HEK293 (cell line): ENCODE data around the gene PWWP2B.

Experiments
- EGR2 ChIP-seq: fragments of 450-650 bp; formaldehyde crosslinking; IDR thresholded peaks from 2 replicates; pipeline ENCODE4 v1.5.1; 2016; ENCODE audit warnings: low read depth, missing biosample characterization, missing genetic modification characterization
- GLIS1 ChIP-seq: fragments of 450-650 bp; formaldehyde crosslinking; IDR thresholded peaks from 2 replicates; pipeline ENCODE4 v1.5.1; 2016; ENCODE audit warnings: missing biosample characterization, missing genetic modification characterization
- MYNN ChIP-seq: fragments of 450-650 bp; formaldehyde crosslinking; IDR thresholded peaks from 2 replicates; pipeline ENCODE4 v1.5.1; 2016; ENCODE audit warnings: missing biosample characterization, missing genetic modification characterization, borderline replicate concordance
- SP7 ChIP-seq: fragments of 450-650 bp; formaldehyde crosslinking; IDR thresholded peaks from 2 replicates; pipeline ENCODE4 v1.5.1; 2016; ENCODE audit warnings: missing biosample characterization, missing genetic modification characterization
- ZBTB20 ChIP-seq: fragments of 450-650 bp; formaldehyde crosslinking; IDR thresholded peaks from 2 replicates; pipeline ENCODE4 v1.5.1; 2016; ENCODE audit warnings: missing biosample characterization, missing genetic modification characterization
- ZBTB48 ChIP-seq: fragments of 450-650 bp; formaldehyde crosslinking; IDR thresholded peaks from 2 replicates; pipeline ENCODE4 v1.5.1; 2016; ENCODE audit warnings: missing biosample characterization, missing genetic modification characterization
- ZFP37 ChIP-seq: fragments of 450-650 bp; formaldehyde crosslinking; IDR thresholded peaks from 2 replicates; pipeline ENCODE4 v1.5.1; 2016; ENCODE audit warnings: missing biosample characterization, missing genetic modification characterization
- ZIC2 ChIP-seq: fragments of 450-650 bp; formaldehyde crosslinking; IDR thresholded peaks from 2 replicates; pipeline ENCODE4 v1.5.1; 2016; ENCODE audit warnings: missing biosample characterization, missing genetic modification characterization
- ZNF114 ChIP-seq: fragments of 450-650 bp; formaldehyde crosslinking; IDR thresholded peaks from 2 replicates; pipeline ENCODE4 v1.5.0; 2017; ENCODE audit warnings: missing biosample characterization, missing genetic modification characterization
- ZNF169 ChIP-seq: fragments of 450-650 bp; formaldehyde crosslinking; IDR thresholded peaks from 2 replicates; pipeline ENCODE4 v1.5.1; 2016; ENCODE audit warnings: missing biosample characterization, missing genetic modification characterization
- ZNF266 ChIP-seq: fragments of 450-650 bp; formaldehyde crosslinking; IDR thresholded peaks from 2 replicates; pipeline ENCODE4 v1.5.1; 2016; ENCODE audit warnings: missing biosample characterization, missing genetic modification characterization, low read depth
- ZNF324 ChIP-seq: fragments of 450-650 bp; formaldehyde crosslinking; IDR thresholded peaks from 2 replicates; pipeline ENCODE4 v1.5.1; 2016; ENCODE audit warnings: missing biosample characterization, missing genetic modification characterization
- ZNF366 ChIP-seq: fragments of 450-650 bp; formaldehyde crosslinking; conservative IDR thresholded peaks from 2 replicates; pipeline ENCODE4 v1.5.1; 2016; ENCODE audit warnings: missing biosample characterization, missing genetic modification characterization
- ZNF433 ChIP-seq: fragments of 450-650 bp; formaldehyde crosslinking; IDR thresholded peaks from 2 replicates; pipeline ENCODE4 v1.5.1; 2016; ENCODE audit warnings: missing biosample characterization, missing genetic modification characterization, low read depth
- ZNF473 ChIP-seq: fragments of 450-650 bp; formaldehyde crosslinking; IDR thresholded peaks from 2 replicates; pipeline ENCODE4 v1.5.1; 2017; ENCODE audit warnings: missing biosample characterization, missing genetic modification characterization
- ZNF548 ChIP-seq: fragments of 450-650 bp; formaldehyde crosslinking; IDR thresholded peaks from 2 replicates; pipeline ENCODE4 v1.5.1; 2016; ENCODE audit warnings: missing biosample characterization, missing genetic modification characterization
- ZNF558 ChIP-seq: fragments of 450-650 bp; formaldehyde crosslinking; IDR thresholded peaks from 2 replicates; pipeline ENCODE4 v1.5.1; 2016; ENCODE audit warnings: missing biosample characterization, missing genetic modification characterization
- ZNF596 ChIP-seq: fragments of 450-650 bp; IDR thresholded peaks from 2 replicates; pipeline ENCODE4 v1.5.0; 2018; ENCODE audit warnings: missing biosample characterization, mild to moderate bottlenecking, missing genetic modification characterization, moderate library complexity
- ZNF677 ChIP-seq: fragments of 450-650 bp; IDR thresholded peaks from 2 replicates; pipeline ENCODE4 v1.5.0; 2018; ENCODE audit warnings: missing biosample characterization, mild to moderate bottlenecking, missing genetic modification characterization, moderate library complexity
- ZNF843 ChIP-seq: fragments of 450-650 bp; formaldehyde crosslinking; IDR thresholded peaks from 2 replicates; pipeline ENCODE4 v1.5.1; 2016; ENCODE audit warnings: missing biosample characterization, missing genetic modification characterization
- ZSCAN30 ChIP-seq: fragments of 450-650 bp; IDR thresholded peaks from 2 replicates; pipeline ENCODE4 v1.5.1; 2018; ENCODE audit warnings: missing biosample characterization, mild to moderate bottlenecking, missing genetic modification characterization, moderate library complexity
- TF ChIP-seq, protein P1 (sequence below): fragments of 450-650 bp; IDR thresholded peaks from 2 replicates; pipeline ENCODE4 v1.5.1; 2018; ENCODE audit warnings: missing biosample characterization, missing genetic modification characterization
- TF ChIP-seq, protein P2 (sequence below): fragments of 450-650 bp; IDR thresholded peaks from 2 replicates; pipeline ENCODE4 v1.5.1; 2018; ENCODE audit warnings: missing biosample characterization, mild to moderate bottlenecking, missing genetic modification characterization
- TF ChIP-seq, protein P3 (sequence below): fragments of 450-650 bp; formaldehyde crosslinking; IDR thresholded peaks from 2 replicates; pipeline ENCODE4 v1.5.1; 2016; ENCODE audit warnings: missing biosample characterization, missing genetic modification characterization
- TF ChIP-seq, protein P4 (sequence below): fragments of 450-650 bp; formaldehyde crosslinking; optimal IDR thresholded peaks from 2 replicates; pipeline ENCODE3; 2016; ENCODE audit warnings: missing biosample characterization, mild to moderate bottlenecking, missing genetic modification characterization
- TF ChIP-seq, protein P5 (sequence below): fragments of 450-650 bp; formaldehyde crosslinking; IDR thresholded peaks from 2 replicates; pipeline ENCODE4 v1.5.1; 2016; ENCODE audit warnings: missing biosample characterization, missing genetic modification characterization
- TF ChIP-seq, protein P6 (sequence below): fragments of 450-650 bp; formaldehyde crosslinking; IDR thresholded peaks from 2 replicates; pipeline ENCODE4 v1.5.1; 2016; ENCODE audit warnings: missing biosample characterization, missing genetic modification characterization
- TF ChIP-seq, protein P7 (sequence below): fragments of 450-650 bp; formaldehyde crosslinking; IDR thresholded peaks from 2 replicates; pipeline ENCODE4 v1.5.1; 2016; ENCODE audit warnings: missing biosample characterization, missing genetic modification characterization

The PWWP2B gene

DNA sequence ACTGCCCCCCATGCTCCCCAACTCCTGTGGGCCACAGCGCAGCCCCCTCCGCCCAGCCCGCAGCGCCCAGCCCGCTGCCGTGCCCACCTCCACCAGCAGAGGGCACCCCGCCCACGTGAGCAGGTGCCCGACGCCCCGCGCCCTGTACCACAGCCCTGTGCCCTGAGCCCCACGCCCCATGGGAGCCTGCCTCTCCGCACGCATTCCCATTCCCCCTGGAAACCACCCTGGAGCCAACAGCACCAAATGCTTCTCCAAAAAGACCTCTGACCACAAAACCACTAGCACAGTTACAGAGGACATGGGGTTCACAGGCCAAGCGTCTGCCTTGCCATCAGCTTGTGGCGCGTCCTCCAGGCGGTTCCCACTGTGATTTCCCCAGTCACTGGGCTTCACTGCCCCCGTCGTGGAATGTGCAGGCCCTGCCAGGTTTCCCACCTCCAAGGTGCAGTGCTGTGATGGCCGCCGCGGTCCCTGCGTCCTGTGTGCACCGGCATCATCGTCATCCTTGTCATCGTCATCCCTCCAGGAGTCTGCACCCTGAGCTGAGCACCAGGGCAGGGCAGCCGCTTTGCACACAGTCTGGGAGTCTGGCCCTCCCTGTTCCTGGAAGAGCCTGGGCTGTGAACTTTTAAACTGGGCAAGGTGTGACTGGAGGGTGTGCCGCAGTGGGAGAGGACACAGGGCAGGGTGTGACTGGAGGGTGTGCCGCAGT, 61.7 kb downstream of the PWWP2B start (continued):
- TF ChIP-seq, protein P1, sequence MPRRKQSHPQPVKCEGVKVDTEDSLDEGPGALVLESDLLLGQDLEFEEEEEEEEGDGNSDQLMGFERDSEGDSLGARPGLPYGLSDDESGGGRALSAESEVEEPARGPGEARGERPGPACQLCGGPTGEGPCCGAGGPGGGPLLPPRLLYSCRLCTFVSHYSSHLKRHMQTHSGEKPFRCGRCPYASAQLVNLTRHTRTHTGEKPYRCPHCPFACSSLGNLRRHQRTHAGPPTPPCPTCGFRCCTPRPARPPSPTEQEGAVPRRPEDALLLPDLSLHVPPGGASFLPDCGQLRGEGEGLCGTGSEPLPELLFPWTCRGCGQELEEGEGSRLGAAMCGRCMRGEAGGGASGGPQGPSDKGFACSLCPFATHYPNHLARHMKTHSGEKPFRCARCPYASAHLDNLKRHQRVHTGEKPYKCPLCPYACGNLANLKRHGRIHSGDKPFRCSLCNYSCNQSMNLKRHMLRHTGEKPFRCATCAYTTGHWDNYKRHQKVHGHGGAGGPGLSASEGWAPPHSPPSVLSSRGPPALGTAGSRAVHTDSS: no peak
- no peak for TF ChIP-seq ZNF324
- TF ChIP-seq, protein P2, sequence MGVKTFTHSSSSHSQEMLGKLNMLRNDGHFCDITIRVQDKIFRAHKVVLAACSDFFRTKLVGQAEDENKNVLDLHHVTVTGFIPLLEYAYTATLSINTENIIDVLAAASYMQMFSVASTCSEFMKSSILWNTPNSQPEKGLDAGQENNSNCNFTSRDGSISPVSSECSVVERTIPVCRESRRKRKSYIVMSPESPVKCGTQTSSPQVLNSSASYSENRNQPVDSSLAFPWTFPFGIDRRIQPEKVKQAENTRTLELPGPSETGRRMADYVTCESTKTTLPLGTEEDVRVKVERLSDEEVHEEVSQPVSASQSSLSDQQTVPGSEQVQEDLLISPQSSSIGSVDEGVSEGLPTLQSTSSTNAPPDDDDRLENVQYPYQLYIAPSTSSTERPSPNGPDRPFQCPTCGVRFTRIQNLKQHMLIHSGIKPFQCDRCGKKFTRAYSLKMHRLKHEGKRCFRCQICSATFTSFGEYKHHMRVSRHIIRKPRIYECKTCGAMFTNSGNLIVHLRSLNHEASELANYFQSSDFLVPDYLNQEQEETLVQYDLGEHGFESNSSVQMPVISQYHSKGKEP (tag by site-specific recombination): no peak
- TF ChIP-seq, protein P3, sequence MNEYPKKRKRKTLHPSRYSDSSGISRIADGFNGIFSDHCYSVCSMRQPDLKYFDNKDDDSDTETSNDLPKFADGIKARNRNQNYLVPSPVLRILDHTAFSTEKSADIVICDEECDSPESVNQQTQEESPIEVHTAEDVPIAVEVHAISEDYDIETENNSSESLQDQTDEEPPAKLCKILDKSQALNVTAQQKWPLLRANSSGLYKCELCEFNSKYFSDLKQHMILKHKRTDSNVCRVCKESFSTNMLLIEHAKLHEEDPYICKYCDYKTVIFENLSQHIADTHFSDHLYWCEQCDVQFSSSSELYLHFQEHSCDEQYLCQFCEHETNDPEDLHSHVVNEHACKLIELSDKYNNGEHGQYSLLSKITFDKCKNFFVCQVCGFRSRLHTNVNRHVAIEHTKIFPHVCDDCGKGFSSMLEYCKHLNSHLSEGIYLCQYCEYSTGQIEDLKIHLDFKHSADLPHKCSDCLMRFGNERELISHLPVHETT: no peak
- TF ChIP-seq, protein P4, sequence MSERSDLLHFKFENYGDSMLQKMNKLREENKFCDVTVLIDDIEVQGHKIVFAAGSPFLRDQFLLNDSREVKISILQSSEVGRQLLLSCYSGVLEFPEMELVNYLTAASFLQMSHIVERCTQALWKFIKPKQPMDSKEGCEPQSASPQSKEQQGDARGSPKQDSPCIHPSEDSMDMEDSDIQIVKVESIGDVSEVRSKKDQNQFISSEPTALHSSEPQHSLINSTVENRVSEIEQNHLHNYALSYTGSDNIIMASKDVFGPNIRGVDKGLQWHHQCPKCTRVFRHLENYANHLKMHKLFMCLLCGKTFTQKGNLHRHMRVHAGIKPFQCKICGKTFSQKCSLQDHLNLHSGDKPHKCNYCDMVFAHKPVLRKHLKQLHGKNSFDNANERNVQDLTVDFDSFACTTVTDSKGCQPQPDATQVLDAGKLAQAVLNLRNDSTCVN (tag by site-specific recombination): peak; percentile 34
- peak; percentile 50 for TF ChIP-seq ZIC2
- TF ChIP-seq ZBTB20 (tag by site-specific recombination): peak; percentile 17; the same call in 1 of the 2 replicates
- TF ChIP-seq ZNF596 (tag by site-specific recombination): no peak
- TF ChIP-seq ZNF677 (tag by site-specific recombination): no peak
- no peak for TF ChIP-seq ZNF169 (tag by site-specific recombination)
- TF ChIP-seq ZNF114 (tag by site-specific recombination): no peak
- TF ChIP-seq ZNF266 (tag by site-specific recombination): no peak
- TF ChIP-seq MYNN: no peak
- TF ChIP-seq, protein P5, sequence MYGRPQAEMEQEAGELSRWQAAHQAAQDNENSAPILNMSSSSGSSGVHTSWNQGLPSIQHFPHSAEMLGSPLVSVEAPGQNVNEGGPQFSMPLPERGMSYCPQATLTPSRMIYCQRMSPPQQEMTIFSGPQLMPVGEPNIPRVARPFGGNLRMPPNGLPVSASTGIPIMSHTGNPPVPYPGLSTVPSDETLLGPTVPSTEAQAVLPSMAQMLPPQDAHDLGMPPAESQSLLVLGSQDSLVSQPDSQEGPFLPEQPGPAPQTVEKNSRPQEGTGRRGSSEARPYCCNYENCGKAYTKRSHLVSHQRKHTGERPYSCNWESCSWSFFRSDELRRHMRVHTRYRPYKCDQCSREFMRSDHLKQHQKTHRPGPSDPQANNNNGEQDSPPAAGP (tag by site-specific recombination): peak; percentile 4; the same call in 1 of the 2 replicates
- TF ChIP-seq GLIS1: peak; percentile 13; the same call in 1 of the 2 replicates
- TF ChIP-seq ZSCAN30 (tag by site-specific recombination): no peak
- no peak for TF ChIP-seq ZNF433 (tag by site-specific recombination)
- no peak for TF ChIP-seq ZNF843 (tag by site-specific recombination)
- peak; percentile 55; the same call in 1 of the 2 replicates for TF ChIP-seq ZBTB48
- TF ChIP-seq, protein P6, sequence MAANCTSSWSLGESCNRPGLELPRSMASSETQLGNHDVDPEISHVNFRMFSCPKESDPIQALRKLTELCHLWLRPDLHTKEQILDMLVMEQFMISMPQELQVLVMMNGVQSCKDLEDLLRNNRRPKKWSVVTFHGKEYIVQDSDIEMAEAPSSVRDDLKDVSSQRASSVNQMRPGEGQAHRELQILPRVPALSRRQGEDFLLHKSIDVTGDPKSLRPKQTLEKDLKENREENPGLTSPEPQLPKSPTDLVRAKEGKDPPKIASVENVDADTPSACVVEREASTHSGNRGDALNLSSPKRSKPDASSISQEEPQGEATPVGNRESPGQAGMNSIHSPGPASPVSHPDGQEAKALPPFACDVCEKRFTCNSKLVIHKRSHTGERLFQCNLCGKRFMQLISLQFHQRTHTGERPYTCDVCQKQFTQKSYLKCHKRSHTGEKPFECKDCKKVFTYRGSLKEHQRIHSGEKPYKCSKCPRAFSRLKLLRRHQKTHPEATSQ: no peak
- TF ChIP-seq ZNF548: no peak
- no peak for TF ChIP-seq ZNF473 (tag by site-specific recombination)
- TF ChIP-seq SP7 (tag by site-specific recombination): 0 out of 2 replicates have a peak, but pooled peaks have one; percentile 36
- TF ChIP-seq EGR2 (tag by site-specific recombination): peak; percentile 44; the same call in 1 of the 2 replicates
- TF ChIP-seq ZFP37 (tag by site-specific recombination): peak; percentile 70
- TF ChIP-seq, protein P7, sequence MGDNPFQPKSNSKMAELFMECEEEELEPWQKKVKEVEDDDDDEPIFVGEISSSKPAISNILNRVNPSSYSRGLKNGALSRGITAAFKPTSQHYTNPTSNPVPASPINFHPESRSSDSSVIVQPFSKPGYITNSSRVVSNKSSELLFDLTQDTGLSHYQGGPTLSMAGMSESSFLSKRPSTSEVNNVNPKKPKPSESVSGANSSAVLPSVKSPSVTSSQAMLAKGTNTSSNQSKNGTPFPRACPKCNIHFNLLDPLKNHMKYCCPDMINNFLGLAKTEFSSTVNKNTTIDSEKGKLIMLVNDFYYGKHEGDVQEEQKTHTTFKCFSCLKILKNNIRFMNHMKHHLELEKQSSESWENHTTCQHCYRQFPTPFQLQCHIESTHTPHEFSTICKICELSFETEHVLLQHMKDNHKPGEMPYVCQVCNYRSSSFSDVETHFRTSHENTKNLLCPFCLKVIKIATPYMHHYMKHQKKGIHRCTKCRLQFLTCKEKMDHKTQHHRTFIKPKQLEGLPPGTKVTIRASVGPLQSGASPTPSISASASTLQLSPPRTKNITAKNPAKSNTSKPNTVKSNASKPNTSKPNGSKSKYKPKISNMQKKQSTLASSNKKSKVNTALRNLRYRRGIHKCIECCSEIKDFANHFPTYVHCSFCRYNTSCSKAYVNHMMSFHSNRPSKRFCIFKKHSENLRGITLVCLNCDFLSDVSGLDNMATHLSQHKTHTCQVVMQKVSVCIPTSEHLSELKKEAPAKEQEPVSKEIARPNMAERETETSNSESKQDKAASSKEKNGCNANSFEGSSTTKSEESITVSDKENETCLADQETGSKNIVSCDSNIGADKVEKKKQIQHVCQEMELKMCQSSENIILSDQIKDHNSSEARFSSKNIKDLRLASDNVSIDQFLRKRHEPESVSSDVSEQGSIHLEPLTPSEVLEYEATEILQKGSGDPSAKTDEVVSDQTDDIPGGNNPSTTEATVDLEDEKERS (tag by site-specific recombination): no peak
- TF ChIP-seq ZNF558 (tag by site-specific recombination): no peak
- TF ChIP-seq ZNF366 (tag by site-specific recombination): no peak
